Esophagus squamous epithelium (tissue), 5 donors: ENCODE measurements around the gene COL6A3. TPM values are rescaled to one million over a fixed set of nuclear protein-coding genes. Genes with fewer than 3 reads are reported as not detected.

Source experiments
- DNase-seq: peaks from one replicate; lab custom pipeline; 2025; lab: John Stamatoyannopoulos, UW
- H3K27ac ChIP-seq, 4 donors: fragments of 200-600 bp; sonication (generic); one replicate each; pipeline ENCODE4 v1.5.1; 2016 to 2019; ENCODE audit warnings: mild to moderate bottlenecking in 1 of 4
- H3K27me3 ChIP-seq, 4 donors: fragments of 200-600 bp; sonication (generic); 1 replicate in 3 of 4; 2 replicates in 1 of 4; pipeline versions ENCODE4 v1.5.1 to v1.6.0; 2017 to 2021; ENCODE audit warnings: antibody characterized with exemption in 1 of 4
- H3K36me3 ChIP-seq, 3 donors: fragments of 200-600 bp; sonication (generic); one replicate each; pipeline ENCODE4 v1.5.1; 2016 to 2019
- H3K4me1 ChIP-seq, 3 donors: fragments of 200-600 bp; sonication (generic); one replicate each; pipeline ENCODE4 v1.5.1; 2017 to 2019
- H3K4me3 ChIP-seq, 4 donors: fragments of 200-600 bp; sonication (generic); 1 replicate in 3 of 4; 2 replicates in 1 of 4; pipeline ENCODE4 v1.5.1; 2016 to 2019; ENCODE audit warnings: mild to moderate bottlenecking in 2 of 4, moderate library complexity in 1 of 4
- H3K9me3 ChIP-seq, 3 donors: fragments of 200-600 bp; sonication (generic); one replicate each; pipeline ENCODE4 v1.5.1; 2016 to 2019
- CTCF ChIP-seq, 6 experiments: fragments of 450-650 bp in 4 of 6; fragments of 200-600 bp in 2 of 6; sonication (generic) in 2 of 6; IDR thresholded peaks; one replicate each; pipeline ENCODE4 v1.5.1; 2016 to 2019; ENCODE audit warnings: antibody characterized with exemption in 6 of 6, mild to moderate bottlenecking in 4 of 6, moderate library complexity in 4 of 6
- POLR2A ChIP-seq, 4 donors: fragments of 450-650 bp; IDR thresholded peaks; one replicate each; pipeline ENCODE4 v1.6.1; 2017; ENCODE audit warnings: antibody characterized with exemption in 4 of 4, mild to moderate bottlenecking in 4 of 4, moderate library complexity in 3 of 4
- WGBS, 2 donors: methylation state at CpG; one replicate each; pipeline ENCODE4 v1.1.5; 2018; 5-methylcytosine and 5-hydroxymethylcytosine counted together
- intact Hi-C: fragments of 100-400 bp; cut with DNase I; formaldehyde crosslinking; loops from one replicate; pipeline ENCODE4 v1.15.0; 2022
- total RNA-seq, 4 donors: library from RNA; depleted of rRNA; stranded (reverse); fragments of >200 nt; gene quantifications; one replicate each; pipeline ENCODE4 v1.1.0, GENCODE V29; 2016
- donor health status: DM: yes; HTN: yes; CAD: no.

COL6A3 gene
- total RNA-seq, 4 donors from 2014 or later = 8.9 to 138 (median 46.5) TPM

- DNase-seq = no peak
- Histone ChIP-seq H3K36me3 (no peaks in the 10 kb centered on the region), H3K9me3 (no peaks in the 10 kb centered on the region), H3K4me3 (no peak overlapping the region), H3K27ac (peak overlapping the region; percentile 27 to 86 (median 80)), H3K27me3 (peaks cover 0 to 4% (median 0%) of the 10 kb centered on the region in 4 donors), H3K4me1 (peaks cover 0 to 73% (median 16%) of the 10 kb centered on the region in 3 donors)
- WGBS, 2 donors = 29 to 83% methylated on average over 3 to 4 of the region's 4 CpGs
- TF ChIP-seq POLR2A (IDR thresholded peaks at IDR 0.05) (no peak), CTCF (IDR thresholded peaks at IDR 0.05) (peak in 5 of 6 experiments; percentile 36 to 62 (median 40))
- intact Hi-C loops = no loop called here
Observed at GRCh38 chr2:237322564-237322963, 91.4 kb downstream of the COL6A3 start.

- peaks cover 0 to 4% (median 0%) of the 10 kb centered on the region in 4 donors for H3K27me3 ChIP-seq
- H3K4me3 ChIP-seq = no peak overlapping the region
- TF ChIP-seq CTCF (IDR thresholded peaks at IDR 0.05) (no peak), POLR2A (IDR thresholded peaks at IDR 0.05) (no peak)
- intact Hi-C loops = no loop called here
- no peaks in the 10 kb centered on the region for H3K36me3 ChIP-seq
- 87% methylated on average over 6 of the region's 7 CpGs for WGBS, 2 donors
- DNase-seq = no peak
- H3K9me3 ChIP-seq = no peaks in the 10 kb centered on the region
- peak overlapping the region; percentile 27 to 86 (median 80) for H3K27ac ChIP-seq
- peaks cover 0 to 67% (median 16%) of the 10 kb centered on the region in 3 donors for H3K4me1 ChIP-seq
Observed at GRCh38 chr2:237321746-237322145, 92.2 kb downstream of the COL6A3 start.

GRCh38 chr2:237320801-237321560, 93.0 kb downstream of the COL6A3 start:
- peak overlapping the region; percentile 39 to 86 (median 80) for H3K27ac ChIP-seq
- 54 to 63% methylated on average over 11 of the region's 11 CpGs for WGBS, 2 donors
- H3K4me1 ChIP-seq = peaks cover 0 to 67% (median 18%) of the 10 kb centered on the region in 3 donors
- no peak for DNase-seq
- intact Hi-C loops = no loop called here
- no peaks in the 10 kb centered on the region for H3K9me3 ChIP-seq
- H3K36me3 ChIP-seq = no peaks in the 10 kb centered on the region
- TF ChIP-seq CTCF (IDR thresholded peaks at IDR 0.05) (no peak), POLR2A (IDR thresholded peaks at IDR 0.05) (no peak)
- peaks cover 0 to 4% (median 0%) of the 10 kb centered on the region in 4 donors for H3K27me3 ChIP-seq
- H3K4me3 ChIP-seq = no peak overlapping the region

- peaks cover 0 to 4% (median 0%) of the 10 kb centered on the region in 4 donors for H3K27me3 ChIP-seq
- no peaks in the 10 kb centered on the region for H3K9me3 ChIP-seq
- no peaks in the 10 kb centered on the region for H3K36me3 ChIP-seq
- peaks cover 0 to 67% (median 21%) of the 10 kb centered on the region in 3 donors for H3K4me1 ChIP-seq
- intact Hi-C loops = no loop called here
- no peak for DNase-seq
- H3K4me3 ChIP-seq = no peak overlapping the region
- H3K27ac ChIP-seq = peak overlapping the region in 3 of 4 donors; percentile 86 to 91 (median 89)
- TF ChIP-seq CTCF (IDR thresholded peaks at IDR 0.05) = no peak
- no peak for TF ChIP-seq POLR2A (IDR thresholded peaks at IDR 0.05)
- 87 to 88% methylated on average over 4 of the region's 4 CpGs for whole genome bisulfite sequencing, 2 donors
Observed at GRCh38 chr2:237319887-237320286, 94.1 kb downstream of the COL6A3 start.
